A549 (cell line): ENCODE measurements around the gene CYGB. TPM values are rescaled to one million over a fixed set of nuclear protein-coding genes. Genes with fewer than 3 reads are reported as not detected.

Experiments used
- polyA plus RNA-seq, 4 experiments: library from polyadenylated mRNA; depleted of rRNA in 3 of 4; stranded (reverse); fragments of >200 nt; fragmentation: RNase III in 1 of 4; extraction: RNeasy Plus Mini Kit Qiagen cat#74134 plus additional on column Dnase treatment in 1 of 4; gene quantifications; 2 replicates in 3 of 4; 3 replicates in 1 of 4; pipeline ENCODE4 v1.2.3, GENCODE V29; 2011 to 2017
- small RNA-seq, 6 experiments: library from RNA; depleted of rRNA; stranded (forward); fragments of <200 nt; gene quantifications; one replicate each; pipeline ENCODE3, GENCODE V24; 2012

CYGB gene
- polyA plus RNA-seq, 2 of the 4 experiments (the other 2 are of a cell fraction): 1.1 TPM

Small RNA genes within 50 kb of the gene (small RNA-seq; reads per million reads assigned to genes)
- gene SNORD1A (0 reads per million in 6 experiments), gene SNORD1B (899 to 7,965 (median 1,752) reads per million in 6 experiments)

Other genes with a start within 250 kb of the CYGB start
- gene QRICH2, start 229.4 kb downstream of the CYGB start, polyA plus RNA-seq (2011; rRNA removed): 0.57 and 0.86 TPM in 2 replicates
- gene QRICH2, start 229.4 kb downstream of the CYGB start, polyA plus RNA-seq (2017; fragmentation: RNase III; extraction: RNeasy Plus Mini Kit Qiagen cat#74134 plus additional on column Dnase treatment): 0.88 to 1.7 TPM (median 1.0 TPM) in 3 replicates
- gene PRPSAP1, start 183.8 kb downstream of the CYGB start, polyA plus RNA-seq (2011; rRNA removed): 80.9 and 92.1 TPM in 2 replicates
- 61.9 to 63.7 TPM (median 63.3 TPM) in 3 replicates for gene PRPSAP1, start 183.8 kb downstream of the CYGB start, polyA plus RNA-seq (2017; fragmentation: RNase III; extraction: RNeasy Plus Mini Kit Qiagen cat#74134 plus additional on column Dnase treatment)
- 4.6 and 4.7 TPM in 2 replicates for gene SPHK1, start 153.1 kb downstream of the CYGB start, polyA plus RNA-seq (2011; rRNA removed)
- gene SPHK1, start 153.1 kb downstream of the CYGB start, polyA plus RNA-seq (2017; fragmentation: RNase III; extraction: RNeasy Plus Mini Kit Qiagen cat#74134 plus additional on column Dnase treatment): 11.8 to 14.9 TPM (median 13.0 TPM) in 3 replicates
- gene UBE2O, start 84.6 kb downstream of the CYGB start, polyA plus RNA-seq (2011; rRNA removed): 22.0 and 28.8 TPM in 2 replicates
- gene UBE2O, start 84.6 kb downstream of the CYGB start, polyA plus RNA-seq (2017; fragmentation: RNase III; extraction: RNeasy Plus Mini Kit Qiagen cat#74134 plus additional on column Dnase treatment): 24.5 to 25.9 TPM (median 25.7 TPM) in 3 replicates
- gene AANAT, start 70.1 kb downstream of the CYGB start, polyA plus RNA-seq (2011; rRNA removed): 0.08 TPM in 1 of 2 replicates, not detected in the other
- gene AANAT, start 70.1 kb downstream of the CYGB start, polyA plus RNA-seq (2017; fragmentation: RNase III; extraction: RNeasy Plus Mini Kit Qiagen cat#74134 plus additional on column Dnase treatment): 0.13 TPM in 1 of 3 replicates, not detected in the others
- gene RHBDF2, start 36.3 kb downstream of the CYGB start, polyA plus RNA-seq (2011; rRNA removed): 14.0 and 19.9 TPM in 2 replicates
- gene RHBDF2, start 36.3 kb downstream of the CYGB start, polyA plus RNA-seq (2017; fragmentation: RNase III; extraction: RNeasy Plus Mini Kit Qiagen cat#74134 plus additional on column Dnase treatment): 42.9 to 50.2 TPM (median 46.0 TPM) in 3 replicates
- gene PRCD, start 2.3 kb upstream of the CYGB start, polyA plus RNA-seq (2011; rRNA removed): 0.26 TPM in 1 of 2 replicates, not detected in the other
- gene PRCD, start 2.3 kb upstream of the CYGB start, polyA plus RNA-seq (2017; fragmentation: RNase III; extraction: RNeasy Plus Mini Kit Qiagen cat#74134 plus additional on column Dnase treatment): not detected in 3 replicates
- 0.74 and 0.78 TPM in 2 replicates for gene ST6GALNAC2, start 48.2 kb upstream of the CYGB start, polyA plus RNA-seq (2011; rRNA removed)
- gene ST6GALNAC2, start 48.2 kb upstream of the CYGB start, polyA plus RNA-seq (2017; fragmentation: RNase III; extraction: RNeasy Plus Mini Kit Qiagen cat#74134 plus additional on column Dnase treatment): 0.30 to 0.59 TPM (median 0.41 TPM) in 3 replicates
- 0.63 and 0.72 TPM in 2 replicates for gene ST6GALNAC1, start 106.0 kb upstream of the CYGB start, polyA plus RNA-seq (2011; rRNA removed)
- 0.09 to 0.27 TPM (median 0.09 TPM) in 3 replicates for gene ST6GALNAC1, start 106.0 kb upstream of the CYGB start, polyA plus RNA-seq (2017; fragmentation: RNase III; extraction: RNeasy Plus Mini Kit Qiagen cat#74134 plus additional on column Dnase treatment)
- 47.8 and 80.1 TPM in 2 replicates for gene MXRA7, start 173.3 kb upstream of the CYGB start, polyA plus RNA-seq (2011; rRNA removed)
- gene MXRA7, start 173.3 kb upstream of the CYGB start, polyA plus RNA-seq (2017; fragmentation: RNase III; extraction: RNeasy Plus Mini Kit Qiagen cat#74134 plus additional on column Dnase treatment): 48.6 to 59.2 TPM (median 57.2 TPM) in 3 replicates
- 17.5 and 23.0 TPM in 2 replicates for gene JMJD6, start 188.9 kb upstream of the CYGB start, polyA plus RNA-seq (2011; rRNA removed)
- gene JMJD6, start 188.9 kb upstream of the CYGB start, polyA plus RNA-seq (2017; fragmentation: RNase III; extraction: RNeasy Plus Mini Kit Qiagen cat#74134 plus additional on column Dnase treatment): 44.5 to 55.3 TPM (median 53.3 TPM) in 3 replicates
- 120 and 138 TPM in 2 replicates for gene METTL23, start 189.1 kb upstream of the CYGB start, polyA plus RNA-seq (2011; rRNA removed)
- 64.6 to 67.2 TPM (median 64.9 TPM) in 3 replicates for gene METTL23, start 189.1 kb upstream of the CYGB start, polyA plus RNA-seq (2017; fragmentation: RNase III; extraction: RNeasy Plus Mini Kit Qiagen cat#74134 plus additional on column Dnase treatment)
- gene SRSF2, start 199.6 kb upstream of the CYGB start, polyA plus RNA-seq (2011; rRNA removed): 348 and 412 TPM in 2 replicates
- 338 to 342 TPM (median 340 TPM) in 3 replicates for gene SRSF2, start 199.6 kb upstream of the CYGB start, polyA plus RNA-seq (2017; fragmentation: RNase III; extraction: RNeasy Plus Mini Kit Qiagen cat#74134 plus additional on column Dnase treatment)
- 26.0 and 30.0 TPM in 2 replicates for gene MFSD11, start 200.4 kb upstream of the CYGB start, polyA plus RNA-seq (2011; rRNA removed)
- gene MFSD11, start 200.4 kb upstream of the CYGB start, polyA plus RNA-seq (2017; fragmentation: RNase III; extraction: RNeasy Plus Mini Kit Qiagen cat#74134 plus additional on column Dnase treatment): 17.4 to 18.2 TPM (median 17.5 TPM) in 3 replicates